Occipital lobe (tissue), 2 donors: ENCODE data around the gene COX19. TPM values are rescaled to one million over a fixed set of nuclear protein-coding genes. Genes with fewer than 3 reads are reported as not detected.
"Not testable (repeated sequence)": the region's sequence is repeated elsewhere in the genome, so short reads cannot be mapped to it uniquely, and the experiment has no call there.

Experiments used
- DNase-seq: peaks from one replicate; lab custom pipeline; 2025; lab: John Stamatoyannopoulos, UW
- total RNA-seq: library from RNA; depleted of rRNA; stranded (reverse); fragments of >200 nt; gene quantifications from one replicate; pipeline ENCODE4 v1.2.3, GENCODE V29; 2014

COX19 gene
- total RNA-seq, 1 donor from 2014 or later, result 16.4 TPM

- no peak for DNase-seq
These were observed 36.1 kb upstream of the COX19 start for GRCh38 chr7:1011297-1012003.

GRCh38 chr7:1010226-1010625, 34.9 kb upstream of the COX19 start:
- DNase-seq, result no peak

DNA sequence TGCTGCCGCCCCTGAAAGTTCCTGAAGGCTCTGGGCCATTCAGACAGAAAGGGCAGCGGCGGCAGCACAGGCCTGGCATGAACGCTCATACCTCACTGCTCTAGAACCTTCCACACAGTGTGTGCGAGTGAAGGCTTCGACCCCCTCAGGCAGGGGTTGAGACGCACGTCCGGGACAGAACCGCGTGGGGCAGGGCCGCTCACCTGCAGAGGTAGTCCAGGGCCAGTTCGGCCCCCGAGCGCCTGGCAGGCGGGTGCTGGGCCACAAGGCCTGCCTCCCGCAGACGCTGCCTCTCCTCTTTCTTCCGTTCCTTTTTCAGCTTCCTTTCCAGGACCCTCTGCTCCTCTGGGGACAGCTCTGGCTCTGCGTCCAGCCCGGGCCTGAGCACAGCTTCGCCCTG, 34.4 kb upstream of the COX19 start:
- DNase-seq, result no peak

GRCh38 chr7:1008733-1009363, 33.5 kb upstream of the COX19 start:
- DNase-seq, result no peak

DNA sequence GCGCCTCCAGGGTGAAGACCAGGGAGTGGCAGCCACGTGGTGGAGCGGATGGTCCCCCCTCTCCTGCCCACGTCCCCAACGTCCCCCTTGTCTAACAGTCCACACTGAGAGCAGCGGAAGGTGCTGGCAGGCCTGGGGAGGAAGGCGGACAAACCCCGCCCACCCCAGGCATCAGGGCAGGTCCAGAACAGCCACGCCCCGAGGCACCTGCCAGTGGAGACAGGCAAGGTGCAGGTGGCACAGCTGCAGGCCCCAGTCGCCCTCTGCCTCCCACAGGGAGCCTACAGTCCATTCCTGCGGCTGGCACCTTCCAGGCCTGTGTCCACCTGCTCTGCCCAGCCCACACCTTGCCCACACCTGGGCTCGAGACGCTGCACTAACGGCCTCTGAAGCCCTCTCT, 32.6 kb upstream of the COX19 start:
- DNase-seq, result no peak

- no peak for DNase-seq
These were observed 30.0 kb upstream of the COX19 start for GRCh38 chr7:1005303-1005702.

GRCh38 chr7:1004018-1004852, 28.9 kb upstream of the COX19 start:
- no peak for DNase-seq

DNA sequence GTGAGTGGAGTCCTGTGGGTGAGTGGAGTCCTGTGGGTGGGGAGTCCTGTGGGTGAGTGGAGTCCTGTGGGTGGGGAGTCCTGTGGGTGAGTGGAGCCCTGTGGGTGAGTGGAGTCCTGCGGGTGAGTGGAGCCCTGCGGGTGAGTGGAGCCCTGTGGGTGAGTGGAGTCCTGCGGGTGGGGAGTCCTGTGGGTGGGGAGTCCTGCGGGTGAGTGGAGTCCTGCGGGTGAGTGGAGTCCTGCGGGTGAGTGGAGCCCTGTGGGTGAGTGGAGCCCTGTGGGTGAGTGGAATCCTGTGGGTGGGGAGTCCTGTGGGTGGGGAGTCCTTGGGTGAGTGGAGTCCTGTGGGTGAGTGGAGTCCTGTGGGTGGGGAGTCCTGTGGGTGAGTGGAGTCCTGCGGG, 27.1 kb upstream of the COX19 start:
- not testable (repeated sequence) for DNase-seq

GRCh38 chr7:1002026-1002425, 26.7 kb upstream of the COX19 start:
- not testable (repeated sequence) for DNase-seq

DNA sequence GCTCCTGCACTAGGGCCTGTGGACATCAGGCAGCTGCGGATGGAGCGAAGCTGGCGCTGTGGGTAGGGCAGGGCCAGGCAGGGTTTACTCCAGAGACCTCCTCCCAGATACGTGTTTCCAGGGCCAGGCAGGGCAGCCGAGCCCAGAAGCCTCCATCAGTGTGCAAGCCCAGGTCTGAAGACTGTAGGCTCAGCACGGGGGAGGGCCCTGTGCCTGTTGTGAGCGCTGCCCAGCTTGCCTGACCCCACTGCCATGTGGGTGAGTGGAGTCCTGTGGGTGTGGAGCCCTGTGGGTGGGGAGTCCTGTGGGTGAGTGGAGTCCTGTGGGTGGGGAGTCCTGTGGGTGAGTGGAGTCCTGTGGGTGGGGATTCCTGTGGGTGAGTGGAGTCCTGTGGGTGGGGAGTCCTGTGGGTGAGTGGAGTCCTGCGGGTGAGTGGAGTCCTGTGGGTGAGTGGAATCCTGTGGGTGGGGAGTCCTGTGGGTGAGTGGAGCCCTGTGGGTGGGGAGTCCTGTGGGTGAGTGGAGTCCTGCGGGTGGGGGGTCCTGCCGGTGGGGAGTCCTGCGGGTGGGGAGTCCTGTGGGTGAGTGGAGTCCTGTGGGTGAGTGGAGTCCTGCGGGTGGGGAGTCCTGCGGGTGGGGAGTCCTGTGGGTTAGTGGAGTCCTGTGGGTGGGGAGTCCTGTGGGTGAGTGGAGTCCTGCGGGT, 25.9 kb upstream of the COX19 start:
- DNase-seq, result not testable (repeated sequence)

GRCh38 chr7:999941-1000935, 24.9 kb upstream of the COX19 start:
- DNase-seq, result no peak

- DNase-seq, result no peak
These were observed 24.0 kb upstream of the COX19 start for GRCh38 chr7:999149-999879.

GRCh38 chr7:997404-998395, 22.4 kb upstream of the COX19 start:
- no peak for DNase-seq

DNA sequence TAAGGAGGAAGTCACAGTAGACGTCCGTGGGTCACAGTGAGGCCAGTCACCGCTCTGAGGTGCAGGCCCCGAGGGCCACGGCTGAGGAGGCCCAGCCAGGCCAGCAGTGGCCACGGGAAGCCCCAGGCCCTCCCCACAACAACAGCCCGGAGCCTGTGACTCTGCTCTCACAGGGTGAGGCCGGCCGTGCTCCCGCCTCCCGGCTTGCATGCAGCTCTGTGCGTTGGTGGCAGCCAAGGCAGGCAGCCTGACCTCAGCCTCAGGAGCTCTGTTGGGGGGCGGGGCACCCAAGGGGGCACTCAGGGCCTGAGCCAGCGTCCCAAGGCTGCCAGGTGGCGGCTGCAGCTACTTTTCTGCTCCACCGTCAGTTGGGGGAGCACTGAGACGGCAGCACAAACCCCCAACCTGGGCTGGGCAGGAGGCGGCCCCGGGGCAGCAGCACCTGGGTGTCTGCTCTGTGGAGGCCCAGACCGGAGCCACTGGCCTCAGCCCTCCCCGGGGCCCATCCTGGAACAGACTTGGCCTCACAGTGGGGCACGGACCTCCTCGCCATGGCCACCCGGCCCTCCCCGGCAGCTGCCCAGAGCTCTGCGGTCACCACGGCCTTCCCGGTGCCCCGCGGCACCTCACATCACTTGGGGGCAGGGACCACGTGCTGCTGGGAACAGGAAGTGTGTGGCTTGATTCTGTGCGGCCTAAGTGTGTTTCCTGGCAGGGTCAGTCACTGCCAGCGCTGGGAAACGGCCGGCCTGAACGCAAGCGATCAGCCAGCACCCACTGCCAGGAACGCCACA, 20.9 kb upstream of the COX19 start:
- DNase-seq, result no peak

DNA sequence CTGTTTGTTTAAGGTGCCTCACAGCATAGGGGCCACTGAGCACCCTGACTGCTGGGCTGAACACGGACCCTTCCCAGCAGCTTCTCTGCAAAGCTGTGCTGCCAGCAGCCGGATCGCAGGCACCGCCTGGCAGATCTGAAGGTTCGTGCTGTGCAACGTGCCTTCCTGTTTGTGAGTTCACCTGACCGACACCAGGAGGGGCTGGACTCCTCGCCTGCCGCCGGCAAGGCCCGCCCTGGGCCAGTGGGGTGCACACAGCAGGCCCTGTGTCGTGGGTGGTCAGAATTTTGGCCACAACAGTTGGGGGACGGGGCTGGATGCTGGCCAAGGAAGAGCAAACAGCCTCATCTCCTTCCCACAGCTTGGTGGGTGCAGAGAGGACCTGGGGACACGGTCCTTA, 20.2 kb upstream of the COX19 start:
- no peak for DNase-seq

DNA sequence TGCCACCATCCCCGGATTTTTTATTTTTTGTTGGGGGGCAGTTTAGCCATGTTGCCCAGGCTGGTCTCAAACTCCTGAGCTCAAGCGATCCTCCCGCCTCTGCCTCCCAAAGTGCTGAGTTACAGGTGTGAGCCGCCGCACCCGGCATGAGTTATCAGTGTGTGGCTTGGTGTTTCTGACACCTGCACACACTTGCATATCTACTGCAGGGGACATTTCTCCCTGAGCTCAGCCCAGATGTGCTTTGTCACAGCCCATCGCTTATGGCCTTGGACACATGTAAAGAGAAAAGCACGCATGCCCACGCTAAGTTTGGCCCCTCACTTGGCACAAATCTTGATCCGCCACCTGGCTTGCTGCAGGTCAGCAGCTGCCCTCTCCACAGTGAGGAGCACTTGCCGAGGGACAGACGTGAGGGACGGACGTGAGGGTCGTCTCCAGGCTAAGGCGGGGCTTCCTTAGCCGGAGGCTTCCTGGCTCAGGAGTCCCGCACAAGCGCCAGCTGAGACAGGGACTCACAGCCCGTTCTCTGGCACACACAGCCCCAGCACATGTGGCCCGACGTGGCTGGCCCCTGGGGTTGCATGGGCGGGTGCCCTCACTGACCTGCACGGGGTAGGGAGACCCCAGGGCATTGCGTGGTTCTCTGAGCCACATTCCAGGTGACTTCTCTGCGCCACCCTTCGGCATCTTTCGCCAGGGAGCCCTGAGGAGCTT, 19.4 kb upstream of the COX19 start:
- DNase-seq, result no peak
